B cell (primary cell): ENCODE data around the gene ASPG.

Experiments used
- CTCF ChIP-seq: fragments of 200-600 bp; IDR thresholded peaks from one replicate; pipeline ENCODE4 v1.8.0; 2022; ENCODE audit warnings: antibody characterized with exemption, mild to moderate bottlenecking
- EZH2 ChIP-seq: IDR thresholded peaks from 2 replicates; pipeline ENCODE4 v1.6.1; 2012; ENCODE audit warnings: borderline replicate concordance, low read depth, mild to moderate bottlenecking, moderate library complexity, low read length; ENCODE audit not compliant: insufficient read depth, poor library complexity, severe bottlenecking

GRCh38 chr14:104131968-104132732, 46.6 kb downstream of the ASPG start:
- TF ChIP-seq CTCF (no peak), EZH2 (no peak)
